Stimulated activated CD8-positive, alpha-beta memory T cell treated with anti-CD3 and anti-CD28 coated beads, Interleukin-12 subunit alpha, Interleukin-12 subunit beta, amount 100 ng/mL, for 1 hour (primary cell): ENCODE measurements around the gene TOX2.

Experiments used
- DNase-seq: peaks from one replicate; pipeline ENCODE4 v3.0.0-alpha.2; 2020; ENCODE audit warnings: low read depth

TOX2 gene

GRCh38 chr20:44001667-44002596 is 87.3 kb downstream of the TOX2 start:
- DNase-seq, result no peak

- no peak for DNase-seq
These were observed 88.2 kb downstream of the TOX2 start for GRCh38 chr20:44002861-44003260.

- DNase-seq, result no peak
These were observed 89.0 kb downstream of the TOX2 start for GRCh38 chr20:44003609-44004008.

- no peak for DNase-seq
These were observed 89.8 kb downstream of the TOX2 start for GRCh38 chr20:44004306-44004915.

- no peak for DNase-seq
These were observed 91.0 kb downstream of the TOX2 start for GRCh38 chr20:44005661-44006060.

- DNase-seq, result no peak
These were observed 91.5 kb downstream of the TOX2 start for GRCh38 chr20:44006126-44006525.

GRCh38 chr20:44006578-44006977 is 91.9 kb downstream of the TOX2 start:
- no peak for DNase-seq

- DNase-seq, result no peak
These were observed 94.4 kb downstream of the TOX2 start for GRCh38 chr20:44008806-44009678.

GRCh38 chr20:44009679-44009992 is 95.0 kb downstream of the TOX2 start:
- DNase-seq, result no peak

- DNase-seq, result no peak
These were observed 95.6 kb downstream of the TOX2 start for GRCh38 chr20:44010162-44010704.

GRCh38 chr20:44011251-44011940 is 96.7 kb downstream of the TOX2 start:
- no peak for DNase-seq

- no peak for DNase-seq
These were observed 98.0 kb downstream of the TOX2 start for GRCh38 chr20:44012466-44013226.

- no peak for DNase-seq
These were observed 100.4 kb downstream of the TOX2 start for GRCh38 chr20:44014807-44015732.

GRCh38 chr20:44015733-44016103 is 101.1 kb downstream of the TOX2 start:
- DNase-seq, result no peak

GRCh38 chr20:44016525-44016924 is 101.9 kb downstream of the TOX2 start:
- no peak for DNase-seq

GRCh38 chr20:44017211-44017610 is 102.6 kb downstream of the TOX2 start:
- DNase-seq, result no peak

GRCh38 chr20:44017905-44018258 is 103.2 kb downstream of the TOX2 start:
- DNase-seq, result no peak

GRCh38 chr20:44018259-44018941 is 103.7 kb downstream of the TOX2 start:
- no peak for DNase-seq

GRCh38 chr20:44018942-44019637 is 104.4 kb downstream of the TOX2 start:
- DNase-seq, result no peak
